Urothelium cell line (cell line): ENCODE data around the gene SLC26A9.

Experiments used
- DNase-seq: peaks from one replicate; pipeline ENCODE4 v3.0.0; 2011; ENCODE audit warnings: low spot score, mixed read lengths
- FAIRE-seq: peaks from 2 replicates; lab custom pipeline; 2011; peaks lifted over from hg19 to GRCh38; lab: Jason Lieb, UNC

Gene SLC26A9

GRCh38 chr1:205943245-205943644 is at the start of gene SLC26A9:
TSS of gene SLC26A9 (minus strand) at chr1:205943456. CDS start at chr1:205935820, 7,636 bp downstream.
- FAIRE-seq, result no peak
- DNase-seq, result no peak

DNA sequence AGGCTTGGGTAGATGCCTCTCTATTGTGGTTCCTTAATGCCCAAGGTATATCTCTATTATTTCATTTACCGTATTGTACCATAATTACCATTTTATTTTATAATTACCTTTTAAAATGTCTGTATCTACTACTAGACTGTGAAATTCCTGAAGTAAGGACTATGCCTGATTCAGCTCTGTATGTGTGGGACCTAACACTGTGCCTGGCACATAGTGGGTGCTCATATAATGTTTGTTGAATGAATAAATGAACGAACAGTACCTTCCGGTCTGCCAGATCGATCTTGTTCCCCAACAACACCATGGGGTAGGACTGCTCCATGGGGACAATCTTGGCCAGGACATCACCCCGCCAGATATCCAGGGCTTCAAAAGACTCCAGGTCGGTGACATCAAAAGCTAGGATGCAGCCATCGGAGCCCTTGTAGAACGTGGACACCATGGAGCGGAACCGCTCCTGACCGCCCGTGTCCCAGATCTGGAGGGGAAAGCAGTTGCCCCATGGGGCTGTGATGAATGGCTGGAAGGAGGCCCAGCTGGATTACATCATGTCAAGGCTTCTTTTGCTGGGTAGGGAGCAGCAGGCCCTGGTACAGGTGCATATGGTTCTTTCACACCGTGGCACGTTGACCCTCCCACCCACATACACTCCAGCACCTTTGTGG is 49.1 kb upstream of the SLC26A9 start:
- DNase-seq (no peak), FAIRE-seq (no peak)

DNA sequence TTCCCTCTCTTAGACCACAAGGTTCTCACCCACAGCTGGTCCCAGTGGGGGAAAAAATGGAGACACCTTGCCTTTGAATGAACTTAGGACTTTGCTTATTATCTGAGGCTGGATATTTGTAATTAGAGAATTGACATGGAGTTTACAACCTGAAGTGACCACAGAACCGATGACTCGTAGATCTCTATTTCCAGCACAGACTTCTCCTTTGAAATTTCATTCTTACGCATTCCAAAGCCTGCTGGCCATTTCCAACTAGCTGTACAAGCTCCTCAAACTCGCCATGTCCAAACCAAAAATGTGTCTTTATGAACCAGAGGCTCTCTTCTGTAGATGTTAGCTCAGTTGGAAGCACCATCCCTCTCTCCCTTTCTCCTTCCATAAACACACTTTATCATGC is 48.0 kb upstream of the SLC26A9 start:
- FAIRE-seq, result no peak

DNA sequence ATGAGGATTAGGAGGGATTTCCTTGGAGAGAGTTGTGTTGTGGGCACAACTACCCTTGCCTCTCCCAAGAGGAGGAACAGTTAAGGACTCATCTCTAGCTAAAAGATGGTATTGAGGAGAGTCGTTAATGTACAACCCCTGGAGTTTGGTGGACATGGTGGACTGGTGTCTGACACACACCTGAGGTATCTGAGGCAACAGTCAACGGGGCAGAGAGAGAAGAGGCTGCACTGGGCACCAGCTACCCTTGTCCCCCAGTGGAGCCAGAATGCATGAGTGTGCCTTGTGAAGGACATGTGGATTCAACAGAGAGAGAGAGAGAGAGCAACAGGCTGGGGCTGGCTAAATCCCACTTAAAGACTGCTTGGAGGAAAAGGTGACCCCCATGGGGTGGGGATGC is 47.0 kb upstream of the SLC26A9 start:
- DNase-seq (no peak), FAIRE-seq (no peak)

More for the DNA sequence above, 48.0 kb upstream of the SLC26A9 start:
- no peak for DNase-seq

DNA sequence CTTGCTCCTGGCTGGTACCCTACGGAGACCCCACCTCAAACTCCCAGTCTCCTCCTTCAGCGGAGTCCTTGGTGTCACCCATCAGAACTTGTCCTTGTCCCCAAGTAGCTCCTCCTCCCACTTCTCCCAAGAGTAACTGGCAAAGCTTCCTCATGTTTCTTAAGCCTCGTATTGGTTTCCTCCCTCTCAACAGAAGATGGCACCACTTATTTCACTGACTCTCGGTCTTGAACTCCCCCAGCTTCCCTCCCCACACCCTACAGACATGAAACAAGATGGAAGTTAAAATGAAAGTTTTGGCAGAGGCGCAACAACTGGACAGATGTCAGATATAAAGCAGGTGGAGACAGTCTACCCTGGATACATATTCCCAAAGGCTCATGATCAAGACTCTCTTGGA is 46.5 kb upstream of the SLC26A9 start:
- FAIRE-seq, result no peak

GRCh38 chr1:205988585-205988995 is 45.3 kb upstream of the SLC26A9 start:
- DNase-seq, result no peak
- no peak for FAIRE-seq

More for the DNA sequence above, 46.5 kb upstream of the SLC26A9 start:
- DNase-seq, result no peak

DNA sequence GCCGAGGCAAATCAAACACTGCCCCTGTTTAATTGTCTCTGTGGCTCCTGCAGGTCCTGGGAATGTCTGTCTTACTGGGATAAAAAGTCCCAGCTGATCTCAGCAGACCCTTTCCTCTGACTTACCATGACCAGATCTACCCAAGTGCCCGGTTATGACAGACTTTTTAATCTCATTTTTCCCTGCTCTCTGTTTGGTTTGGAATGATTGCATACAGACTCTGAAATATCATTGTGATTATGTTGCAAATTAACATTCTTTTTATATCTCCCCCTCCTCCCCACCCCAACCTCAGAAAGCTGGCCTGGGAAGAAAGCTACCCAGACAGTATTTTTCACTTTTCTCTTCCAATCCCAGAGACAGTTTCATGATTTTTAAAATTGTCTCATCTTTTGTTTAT is 43.6 kb upstream of the SLC26A9 start:
- DNase-seq (no peak), FAIRE-seq (no peak)

GRCh38 chr1:205986292-205986691 is 43.0 kb upstream of the SLC26A9 start:
- no peak for FAIRE-seq
- DNase-seq, result no peak

GRCh38 chr1:205985330-205986005 is 42.2 kb upstream of the SLC26A9 start:
- FAIRE-seq (no peak), DNase-seq (no peak)

- peak; percentile 69 for DNase-seq
- FAIRE-seq, result no peak
These were observed 40.9 kb upstream of the SLC26A9 start for GRCh38 chr1:205983925-205984725.

- FAIRE-seq, result no peak
- no peak for DNase-seq
These were observed 38.0 kb upstream of the SLC26A9 start for GRCh38 chr1:205981257-205981656.

DNA sequence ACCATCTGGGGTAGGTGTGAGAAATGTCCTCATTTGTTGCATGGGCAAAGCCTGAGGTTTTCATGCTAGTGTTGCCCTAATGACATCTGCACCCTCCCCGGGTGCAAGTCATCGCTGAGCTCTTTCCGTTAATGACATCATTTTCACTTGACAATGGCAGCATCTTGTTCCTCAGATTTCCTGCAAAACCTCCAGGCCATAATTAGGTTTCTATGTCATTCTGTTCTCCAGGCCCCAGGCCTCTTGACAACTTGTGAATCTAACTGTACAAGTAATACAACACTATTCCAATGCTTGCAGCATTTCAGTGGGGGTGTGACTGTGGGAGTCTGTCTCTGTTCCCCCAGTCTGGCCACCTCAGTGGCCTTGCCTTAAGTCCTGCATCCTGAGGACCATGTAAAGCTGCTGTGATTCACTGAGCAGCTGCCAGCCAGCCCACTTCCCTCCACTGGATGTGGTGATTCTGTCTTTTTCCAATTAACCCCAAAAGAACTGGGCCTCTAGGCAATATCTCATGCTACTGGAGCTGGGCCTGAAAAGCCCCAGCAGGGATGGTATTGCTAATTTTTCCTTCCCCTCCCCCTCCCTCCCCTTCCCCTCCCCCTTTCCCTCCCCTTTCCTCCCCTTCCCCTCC is 37.1 kb upstream of the SLC26A9 start:
- DNase-seq, result no peak

DNA sequence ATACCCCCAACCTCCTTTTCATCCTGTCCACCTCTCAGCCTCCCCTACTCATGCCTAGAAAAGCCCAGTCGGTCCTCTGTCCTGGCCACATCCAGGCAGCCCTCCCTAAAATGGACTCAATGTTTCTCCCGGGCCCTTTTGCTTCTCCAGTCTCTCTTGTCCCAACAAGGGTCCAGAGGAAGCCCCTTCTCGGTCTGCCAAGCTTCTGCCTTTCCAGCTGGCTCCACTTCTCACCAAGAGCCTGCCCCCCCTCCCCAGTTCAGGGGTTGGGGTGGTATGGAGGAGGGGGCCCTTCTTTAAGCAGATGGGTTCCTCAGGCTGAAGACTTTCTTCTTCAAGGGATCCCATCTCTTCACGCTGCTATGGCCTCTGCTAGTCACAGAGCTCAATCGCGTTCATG is 36.0 kb upstream of the SLC26A9 start:
- FAIRE-seq (no peak), DNase-seq (no peak)

More for the DNA sequence above, 37.1 kb upstream of the SLC26A9 start:
- FAIRE-seq, result no peak

- DNase-seq (no peak), FAIRE-seq (no peak)
These were observed 35.4 kb upstream of the SLC26A9 start for GRCh38 chr1:205978676-205979075.

- DNase-seq, result peak; percentile 81
- FAIRE-seq, result no peak
These were observed 34.3 kb upstream of the SLC26A9 start for GRCh38 chr1:205977402-205978014.

- FAIRE-seq, result no peak
- DNase-seq, result peak; percentile 45
These were observed 33.6 kb upstream of the SLC26A9 start for GRCh38 chr1:205976708-205977401.

- no peak for DNase-seq
- no peak for FAIRE-seq
These were observed 32.8 kb upstream of the SLC26A9 start for GRCh38 chr1:205976036-205976435.

- no peak for FAIRE-seq
- DNase-seq, result no peak
These were observed 32.2 kb upstream of the SLC26A9 start for GRCh38 chr1:205975387-205975998.

GRCh38 chr1:205974712-205975111 is 31.5 kb upstream of the SLC26A9 start:
- no peak for DNase-seq
- FAIRE-seq, result no peak
